HG03378 (cell line): ENCODE measurements around the gene MYH15.

ENCODE experiments used
- ATAC-seq: cut with Tn5 transposase; IDR thresholded peaks from one replicate; pipeline ENCODE4 v1.9.1; 2021; ENCODE audit warnings: mild to moderate bottlenecking, moderate library complexity; ENCODE audit not compliant: unreplicated experiment

Gene MYH15

DNA sequence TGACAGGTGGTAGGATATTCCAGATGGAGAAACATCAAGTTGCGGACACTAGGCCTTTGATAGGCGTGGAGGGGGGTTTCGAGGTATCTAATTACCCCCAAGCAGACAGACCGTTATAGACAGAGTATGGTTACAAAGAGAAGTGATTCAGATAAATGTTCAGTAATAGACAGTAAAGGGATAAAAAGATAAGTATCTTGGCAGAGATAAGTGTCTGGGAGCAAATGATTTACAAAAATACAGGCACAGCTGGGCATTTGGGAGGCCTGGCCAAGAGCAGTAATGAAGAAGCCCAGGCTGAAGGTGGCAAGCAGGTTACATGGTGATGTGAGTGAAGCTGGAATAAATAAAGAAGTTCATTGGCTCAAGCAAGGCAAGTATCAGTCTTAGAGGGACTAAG, 659 bp upstream of the MYH15 start:
- no peak for ATAC-seq

DNA sequence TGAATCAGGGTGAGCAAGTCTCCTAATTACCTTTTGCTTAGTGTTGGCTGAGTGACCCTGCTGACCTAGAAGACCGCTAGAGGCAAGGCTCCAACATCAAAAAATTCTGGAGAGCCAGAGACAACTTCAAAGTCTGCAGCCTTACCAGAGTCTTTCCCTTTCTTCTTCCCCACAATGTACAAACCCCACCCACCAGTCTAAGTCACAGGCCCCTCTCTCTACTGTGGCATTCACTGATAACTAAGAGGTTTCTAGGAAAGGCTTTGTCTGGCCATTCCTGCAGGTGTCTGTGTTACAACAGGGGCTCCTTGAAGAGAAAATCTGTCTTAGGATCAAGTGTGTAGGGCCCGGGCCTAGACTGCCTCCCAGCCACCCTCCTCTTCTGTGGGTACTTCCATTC, 525 bp downstream of the MYH15 start:
- no peak for ATAC-seq

- no peak for ATAC-seq
These were observed 1.1 kb downstream of the MYH15 start for GRCh38 chr3:108509263-108509662.

DNA sequence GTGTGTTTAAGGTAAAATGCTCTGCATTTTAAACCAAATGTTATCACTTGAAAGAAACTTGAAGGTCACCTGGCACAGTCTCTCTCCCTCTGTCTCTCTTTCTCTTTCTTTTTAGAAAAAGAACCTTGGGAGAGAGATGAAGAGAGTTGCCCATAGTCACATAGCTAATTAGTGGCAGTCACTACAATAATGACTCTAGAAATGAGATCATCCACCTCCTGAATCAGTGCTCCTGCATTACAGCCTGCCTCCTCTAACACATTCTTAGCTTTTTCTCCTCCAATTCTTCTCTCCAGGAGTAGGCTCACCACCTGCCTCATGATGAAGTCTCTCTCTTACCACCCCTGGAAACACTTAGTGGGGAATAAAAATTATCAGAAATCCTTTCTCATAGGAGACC, 2.5 kb downstream of the MYH15 start:
- no peak for ATAC-seq

DNA sequence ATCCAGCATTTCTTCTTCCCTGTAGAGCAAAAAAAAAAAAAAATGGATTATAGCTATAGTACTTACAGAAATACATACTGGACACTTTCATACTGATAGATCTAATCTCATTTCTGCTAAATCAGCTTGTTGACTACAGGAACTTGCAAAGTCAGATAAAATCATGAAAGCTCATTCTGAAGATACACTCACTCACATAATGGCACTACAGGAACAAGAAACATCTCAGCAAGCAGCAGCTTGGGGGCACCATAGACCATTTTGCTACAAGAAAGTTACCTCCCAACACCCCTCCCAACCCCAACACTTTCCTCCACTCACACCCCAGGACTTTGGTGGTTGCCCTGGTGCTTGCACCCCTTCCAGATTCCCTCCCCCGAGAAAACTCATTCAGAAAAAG, 4.6 kb downstream of the MYH15 start:
- no peak for ATAC-seq

DNA sequence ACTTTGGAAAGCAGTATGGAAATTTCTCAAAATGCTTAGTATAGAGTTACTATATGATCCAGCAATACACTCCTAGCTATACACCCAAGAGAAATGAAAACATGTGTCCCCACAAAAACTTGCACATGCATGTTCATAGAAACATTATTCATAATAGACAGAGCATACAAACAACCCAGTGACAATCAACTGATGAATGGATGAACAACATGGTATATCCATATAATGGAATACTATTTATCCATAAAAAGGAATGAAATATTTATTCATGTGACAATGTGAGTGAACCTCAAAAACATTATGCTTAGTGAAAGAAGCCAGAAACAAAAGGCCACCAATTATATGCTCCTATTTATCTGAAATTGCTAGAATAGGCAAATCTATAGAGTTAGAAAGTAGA, 6.7 kb downstream of the MYH15 start:
- ATAC-seq: no peak

GRCh38 chr3:108501535-108501934, 8.9 kb downstream of the MYH15 start:
- ATAC-seq: no peak

GRCh38 chr3:108500728-108501127, 9.7 kb downstream of the MYH15 start:
- no peak for ATAC-seq

DNA sequence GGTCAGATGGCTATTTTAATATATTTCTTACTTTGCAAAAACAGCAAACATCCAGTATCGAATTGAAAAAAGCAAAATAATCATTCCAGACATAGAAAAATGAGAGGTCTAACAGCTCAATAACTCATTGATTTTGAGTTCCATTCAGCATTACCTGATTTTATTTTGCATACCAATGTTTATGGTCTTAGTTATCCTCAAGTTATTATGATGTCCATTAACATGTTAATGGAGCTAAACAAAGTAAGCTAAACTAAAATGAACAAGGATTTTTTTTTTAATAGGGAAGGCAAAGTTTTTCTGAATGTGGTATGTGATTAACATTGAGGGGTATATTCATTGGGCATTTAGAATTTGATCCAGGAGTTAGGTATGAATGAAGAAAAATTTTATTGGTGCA, 13.1 kb downstream of the MYH15 start:
- ATAC-seq: no peak

DNA sequence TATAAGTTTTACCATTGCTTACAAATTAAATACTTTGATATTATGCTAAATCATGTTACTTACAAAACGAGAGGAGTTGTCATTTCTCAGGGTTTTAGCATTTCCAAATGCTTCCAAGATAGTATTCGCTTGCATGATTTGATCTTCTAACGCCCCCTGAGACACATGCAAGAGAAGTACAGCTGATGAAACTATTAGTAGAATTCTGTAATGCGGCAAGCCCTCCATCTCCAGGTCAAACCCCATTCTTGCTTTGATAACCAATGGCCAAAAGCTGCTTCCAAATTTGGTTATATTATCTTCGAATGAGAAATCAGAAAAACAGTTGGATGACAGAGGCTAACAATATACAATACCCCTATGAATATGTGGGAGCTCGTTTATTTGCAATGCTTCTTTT, 14.7 kb downstream of the MYH15 start:
- ATAC-seq: no peak

- ATAC-seq: no peak
These were observed 15.4 kb downstream of the MYH15 start for GRCh38 chr3:108494906-108495531.

- no peak for ATAC-seq
These were observed 16.5 kb downstream of the MYH15 start for GRCh38 chr3:108493862-108494261.

- no peak for ATAC-seq
These were observed 18.9 kb downstream of the MYH15 start for GRCh38 chr3:108491456-108491855.

DNA sequence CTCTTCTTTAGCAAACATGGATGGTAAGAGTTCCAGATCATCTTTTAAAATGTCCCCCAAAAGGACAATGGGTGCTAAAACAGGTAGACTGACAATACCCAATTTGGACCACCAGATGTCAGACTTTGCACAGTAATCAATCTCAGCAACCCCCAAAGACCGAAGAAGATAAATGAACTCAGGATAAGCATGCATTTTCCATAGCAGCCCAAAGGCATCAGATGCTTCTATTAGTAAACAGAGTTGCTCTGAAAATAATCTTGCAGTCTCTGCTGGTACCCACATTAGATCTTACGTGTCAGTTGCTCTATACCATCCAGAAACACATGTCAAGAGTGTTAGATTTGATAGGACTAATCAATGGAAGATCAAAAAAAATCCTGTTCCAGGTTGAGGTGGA, 20.6 kb downstream of the MYH15 start:
- ATAC-seq: peak; percentile 75

GRCh38 chr3:108488631-108489030, 21.8 kb downstream of the MYH15 start:
- no peak for ATAC-seq

DNA sequence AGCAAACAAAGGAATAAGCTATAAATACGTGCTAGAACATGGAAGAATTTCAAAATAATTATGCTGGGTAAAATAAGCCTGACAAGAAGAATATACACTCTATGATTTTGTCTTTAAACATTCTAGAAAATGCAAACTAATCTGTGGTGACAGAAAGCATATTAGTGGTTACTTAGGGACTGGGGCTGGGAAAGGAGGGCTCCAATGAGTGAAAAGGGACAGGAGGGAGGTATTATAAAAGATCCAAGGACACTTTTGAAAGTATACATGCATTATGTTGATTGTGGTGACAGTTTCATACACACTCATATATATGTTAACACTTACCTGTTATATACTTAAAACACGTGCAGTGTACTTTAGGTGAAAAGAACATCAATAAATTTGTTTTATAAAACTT, 23.0 kb downstream of the MYH15 start:
- no peak for ATAC-seq

DNA sequence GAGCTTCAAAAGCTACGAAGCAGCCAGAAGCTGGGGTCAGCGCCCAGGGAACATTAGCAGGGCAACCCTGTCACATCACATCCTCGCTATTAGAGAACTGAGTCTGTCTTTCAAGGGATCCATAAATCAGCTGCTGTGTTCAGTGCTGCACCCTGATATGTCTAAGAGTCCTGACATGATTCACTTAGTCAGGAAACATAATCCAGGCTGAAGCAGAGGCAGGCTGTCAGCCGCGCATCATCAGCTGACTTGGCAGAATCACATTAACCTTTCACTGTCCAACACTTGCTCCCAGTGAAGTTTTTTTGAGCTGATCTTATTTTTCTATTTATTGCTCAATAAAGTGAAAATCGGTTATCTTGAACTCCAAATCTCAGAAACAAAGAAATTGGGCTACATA, 23.5 kb downstream of the MYH15 start:
- no peak for ATAC-seq

DNA sequence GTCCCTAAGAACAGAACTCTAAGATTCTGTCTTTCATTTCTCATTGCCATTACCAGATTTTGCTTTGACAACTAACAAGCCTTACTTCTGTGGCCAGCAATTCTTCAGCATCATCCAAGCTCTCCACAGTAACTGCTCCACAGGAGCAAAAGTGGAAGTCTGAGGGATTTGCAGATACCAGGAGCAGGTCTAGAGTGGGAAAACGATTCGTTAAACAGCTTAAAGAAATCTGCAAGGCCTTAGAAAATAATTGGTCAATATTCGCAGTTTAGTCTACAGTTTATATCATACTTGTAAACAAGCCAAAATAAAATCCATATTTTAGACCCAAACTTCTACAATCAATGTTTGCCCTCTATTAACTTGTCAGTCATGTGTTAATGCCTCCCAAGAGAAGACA, 24.1 kb downstream of the MYH15 start:
- ATAC-seq: no peak

GRCh38 chr3:108485146-108485545, 25.2 kb downstream of the MYH15 start:
- no peak for ATAC-seq

DNA sequence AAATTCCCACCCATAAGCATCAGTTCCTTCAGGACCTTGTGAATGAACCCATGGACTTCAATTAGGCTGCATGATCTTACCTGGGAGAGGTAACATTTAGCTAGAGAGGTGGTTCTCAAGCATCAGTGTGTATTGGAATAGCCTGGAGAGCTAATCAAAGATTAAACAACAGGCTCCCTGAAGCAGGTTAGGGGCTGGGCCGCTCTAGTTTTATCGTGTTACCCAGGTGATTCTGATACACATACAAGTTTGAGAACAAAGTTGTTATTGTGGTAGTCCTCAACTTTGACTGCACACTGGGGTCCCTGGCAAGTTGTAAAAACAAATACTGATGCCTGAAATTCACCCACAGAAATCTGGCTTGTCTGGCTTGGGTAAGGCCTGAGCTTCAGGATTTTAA, 31.2 kb downstream of the MYH15 start:
- ATAC-seq: no peak

DNA sequence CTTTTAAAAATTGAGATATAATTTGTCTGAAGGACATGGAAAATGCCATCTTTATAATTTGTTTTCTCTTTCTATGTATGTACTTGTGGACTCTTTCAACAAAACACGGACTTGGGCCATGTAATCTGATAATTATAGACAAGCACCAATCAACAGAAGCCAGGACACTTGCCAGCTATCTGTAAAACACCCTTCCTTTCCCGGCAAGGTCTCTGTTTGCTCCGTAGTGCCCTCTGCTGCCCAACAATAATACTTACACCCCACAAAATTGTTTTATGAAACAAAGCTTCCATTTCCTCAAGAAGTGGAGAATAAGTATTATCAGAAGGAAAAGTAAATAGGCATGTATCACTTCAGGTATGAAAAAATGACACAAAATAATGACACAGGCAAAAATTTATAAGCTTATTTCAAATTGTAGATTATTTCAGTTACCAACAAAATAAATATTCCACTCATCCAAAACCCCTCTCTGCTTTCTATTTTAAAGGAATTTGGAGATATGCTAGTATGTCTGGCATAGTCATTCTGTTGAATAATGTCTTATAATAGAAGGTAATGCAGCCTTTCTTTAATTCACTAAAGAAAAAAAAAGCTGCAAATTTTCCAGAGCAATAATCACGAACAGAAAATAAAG, 32.8 kb downstream of the MYH15 start:
- peak; percentile 72 for ATAC-seq

GRCh38 chr3:108475220-108475782, 35.1 kb downstream of the MYH15 start:
- ATAC-seq: peak; percentile 52

- no peak for ATAC-seq
These were observed 35.8 kb downstream of the MYH15 start for GRCh38 chr3:108474581-108474980.
